HPDE6-E6E7 (cell line): ENCODE measurements around the gene CCDC183.
"Not testable (repeated sequence)": the region's sequence is repeated elsewhere in the genome, so short reads cannot be mapped to it uniquely, and the experiment has no call there.

Source experiments
- DNase-seq: peaks from one replicate; pipeline ENCODE4 v3.0.0; 2011; ENCODE audit warnings: missing footprints; ENCODE audit errors: extremely low spot score

Gene CCDC183

GRCh38 chr9:136796238-136796774, at the start of gene CCDC183:
TSS of gene CCDC183 (plus strand) at chr9:136796338. CDS start at chr9:136796398, 60 bp downstream.
- no peak for DNase-seq

GRCh38 chr9:136746621-136747020, 49.5 kb upstream of the CCDC183 start:
- DNase-seq = no peak

GRCh38 chr9:136747161-136748060, 48.7 kb upstream of the CCDC183 start:
- DNase-seq = no peak

DNA sequence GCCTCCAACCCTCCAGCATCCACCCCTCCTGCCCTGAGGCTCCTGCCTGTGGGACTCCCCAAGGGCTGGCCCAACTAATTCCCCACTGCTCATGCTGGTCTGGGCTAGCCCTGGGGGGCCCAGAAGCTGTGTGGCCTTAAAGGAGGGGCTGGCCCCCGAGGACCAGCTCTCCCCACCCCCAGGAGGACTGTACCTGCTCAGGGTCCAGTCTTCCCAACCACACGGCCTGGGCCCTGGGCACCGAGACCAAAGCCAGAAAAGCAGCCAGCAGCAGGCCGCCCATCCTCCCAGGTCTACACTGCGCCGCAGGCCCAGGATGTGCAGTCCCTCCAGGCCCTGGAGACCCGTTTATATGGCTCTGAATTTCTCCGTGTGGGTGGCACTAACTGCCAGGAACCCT, 47.9 kb upstream of the CCDC183 start, which contains the start of gene LCN6:
TSS of gene LCN6 (minus strand) at position 325 of the 400 bp plus-strand sequence. CDS start at position 283, 42 bp downstream.
- no peak for DNase-seq

GRCh38 chr9:136748666-136749611, 47.2 kb upstream of the CCDC183 start:
- no peak for DNase-seq

DNA sequence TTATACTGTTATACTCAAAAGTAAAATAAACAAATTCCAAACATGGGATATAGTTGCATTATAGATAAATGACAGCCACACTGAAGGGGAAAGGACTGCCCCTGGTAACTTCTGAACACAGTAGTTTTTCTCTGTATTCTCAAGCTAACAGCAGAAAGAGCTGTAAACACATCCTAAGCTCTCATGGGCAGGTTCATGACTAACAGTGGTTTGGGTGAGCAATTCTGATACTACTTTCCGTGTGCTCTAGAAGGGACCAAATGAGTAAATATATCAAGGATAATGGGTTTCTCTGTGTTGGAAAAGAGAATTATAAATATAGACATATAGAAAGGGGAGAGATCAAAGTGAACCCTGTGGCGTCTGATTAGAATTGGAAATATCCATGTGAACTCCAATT, 45.6 kb upstream of the CCDC183 start:
- DNase-seq = no peak

GRCh38 chr9:136751244-136751643, 44.9 kb upstream of the CCDC183 start:
- DNase-seq = no peak

DNA sequence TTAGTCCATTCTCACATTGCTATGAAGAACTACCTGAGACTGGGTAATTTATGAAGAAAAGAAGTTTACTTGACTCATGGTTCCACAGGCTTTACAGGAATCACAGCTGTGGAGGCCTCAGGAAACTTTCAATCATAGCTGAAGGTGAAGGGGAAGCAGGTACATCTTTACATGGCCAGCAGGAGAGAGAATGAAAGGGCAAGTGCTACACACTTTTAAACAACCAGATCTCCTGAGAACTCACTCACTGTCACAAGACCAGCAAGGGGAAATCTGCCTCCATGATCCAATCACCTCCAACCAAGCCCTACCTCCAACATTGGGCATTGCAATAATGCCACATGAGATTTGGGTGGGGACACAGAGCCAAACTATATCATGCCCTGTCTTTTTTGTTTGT, 44.3 kb upstream of the CCDC183 start:
- DNase-seq = no peak

- DNase-seq = no peak
These were observed 42.6 kb upstream of the CCDC183 start for GRCh38 chr9:136753371-136754058.

- DNase-seq = no peak
These were observed 42.0 kb upstream of the CCDC183 start for GRCh38 chr9:136754059-136754572.

DNA sequence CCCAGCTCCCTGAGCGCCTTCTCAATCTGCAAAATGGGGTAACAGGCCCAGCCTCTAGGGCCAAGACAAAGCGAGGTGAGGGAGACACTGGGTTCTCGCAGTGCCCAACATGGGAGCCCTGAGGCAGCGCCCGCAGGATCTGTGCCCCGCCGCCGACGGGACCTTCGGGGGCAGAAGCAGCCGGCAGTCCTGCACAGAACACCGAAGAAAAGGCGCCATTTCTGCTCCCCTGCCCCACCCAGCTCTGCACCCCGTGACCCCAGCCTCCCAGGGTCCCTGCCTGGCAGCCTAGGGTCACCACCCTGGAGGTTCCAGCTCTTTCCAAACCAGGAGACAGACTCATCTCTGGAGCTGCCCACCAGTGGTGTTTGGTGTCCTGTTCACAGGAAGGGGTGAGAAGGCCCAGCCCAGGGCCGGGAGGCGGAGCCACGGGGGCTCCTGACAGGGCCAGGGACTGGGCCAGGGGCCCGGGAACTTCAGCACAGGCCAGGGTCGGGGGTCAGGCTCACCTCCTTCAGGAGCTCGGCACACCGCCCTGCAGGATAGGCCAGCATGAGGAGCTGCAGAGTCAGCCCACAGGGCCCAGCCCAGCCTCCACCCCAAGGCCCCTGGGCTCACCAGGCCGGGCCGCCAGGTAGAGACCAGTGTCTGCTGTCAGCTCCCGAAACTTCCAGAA, 41.4 kb upstream of the CCDC183 start:
- DNase-seq = no peak

- not testable (repeated sequence) for DNase-seq
These were observed 40.6 kb upstream of the CCDC183 start for GRCh38 chr9:136755302-136756133.

DNA sequence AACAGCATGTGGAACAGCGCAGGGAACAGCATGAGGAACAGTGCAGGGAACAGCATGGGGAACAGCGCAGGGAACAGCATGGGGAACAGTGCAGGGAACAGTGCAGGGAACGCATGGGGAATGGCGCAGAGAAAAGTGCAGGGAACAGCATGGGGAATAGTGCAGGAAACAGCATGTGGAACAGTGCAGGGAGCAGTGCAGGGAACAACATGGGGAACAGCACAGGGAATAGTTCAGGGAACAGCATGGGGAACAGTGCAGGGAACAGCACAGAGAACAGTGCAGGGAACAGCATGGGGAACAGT, 40.1 kb upstream of the CCDC183 start:
- no peak for DNase-seq

GRCh38 chr9:136756836-136757235, 39.3 kb upstream of the CCDC183 start:
- no peak for DNase-seq

GRCh38 chr9:136757328-136757727, 38.8 kb upstream of the CCDC183 start:
- no peak for DNase-seq

DNA sequence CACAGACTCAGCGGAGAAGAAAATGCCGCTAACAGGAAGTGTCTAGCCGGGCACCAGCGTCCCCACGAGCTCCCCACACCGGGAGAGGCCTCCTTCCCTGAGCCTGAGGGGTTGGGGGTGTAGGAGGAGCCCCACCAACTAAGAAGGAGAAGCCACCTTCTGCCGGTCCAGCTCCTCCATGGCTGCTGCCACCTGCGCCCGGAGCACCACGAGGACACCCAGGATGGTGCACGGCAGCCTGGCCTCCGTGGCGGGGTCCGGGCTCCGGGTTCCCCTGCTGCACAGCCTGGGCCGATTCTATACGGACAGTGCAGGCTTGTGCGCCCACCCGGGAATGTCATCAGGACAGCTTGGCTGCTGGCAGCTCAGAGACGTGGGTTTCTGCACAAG, 38.4 kb upstream of the CCDC183 start:
- no peak for DNase-seq

DNA sequence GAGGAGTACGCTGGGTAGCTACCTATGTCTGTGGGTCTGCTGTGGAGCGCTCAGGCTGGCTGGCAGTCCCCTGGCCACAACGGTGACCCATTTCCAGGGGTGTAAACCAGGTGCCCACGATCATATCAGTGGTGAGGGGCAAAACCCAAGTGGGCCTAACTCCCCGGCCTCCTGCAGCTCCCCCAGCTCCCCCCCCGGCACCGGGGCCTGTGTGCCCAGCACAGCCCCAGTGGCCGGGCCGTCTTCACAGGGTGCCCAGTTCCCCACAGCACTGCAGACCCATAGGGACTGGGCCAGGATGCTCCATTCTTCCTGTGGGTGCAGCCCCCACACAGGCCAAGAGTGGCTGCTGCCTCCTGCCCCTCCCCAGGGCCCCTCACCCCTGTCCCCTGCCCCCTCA, 37.1 kb upstream of the CCDC183 start:
- DNase-seq = no peak

GRCh38 chr9:136759436-136760325, 36.5 kb upstream of the CCDC183 start:
- no peak for DNase-seq

GRCh38 chr9:136760424-136760823, 35.7 kb upstream of the CCDC183 start:
- DNase-seq = no peak
